Stomach smooth muscle (tissue), 2 donors: ENCODE data around the gene PRKCB.
"Not testable (repeated sequence)": the region's sequence is repeated elsewhere in the genome, so short reads cannot be mapped to it uniquely, and the experiment has no call there.

ENCODE experiments used
- H3K27ac ChIP-seq: one replicate; pipeline ENCODE4 v1.7.0; 2013; ENCODE audit warnings: mild to moderate bottlenecking, low read length, inconsistent platforms
- H3K27me3 ChIP-seq, 2 donors: one replicate each; pipeline ENCODE4 v1.7.0; 2013; ENCODE audit warnings: low read length in 2 of 2; ENCODE audit not compliant: insufficient read depth in 2 of 2, control insufficient read depth in 1 of 2
- H3K36me3 ChIP-seq, 2 donors: one replicate each; pipeline ENCODE4 v1.7.0; 2013; ENCODE audit warnings: low read length in 2 of 2; ENCODE audit not compliant: control insufficient read depth in 2 of 2, insufficient read depth in 2 of 2
- H3K4me1 ChIP-seq: one replicate; pipeline ENCODE4 v1.7.0; 2013; ENCODE audit warnings: low read length; ENCODE audit not compliant: control insufficient read depth, insufficient read depth
- H3K4me3 ChIP-seq, 2 donors: one replicate each; pipeline ENCODE4 v1.7.0; 2013; ENCODE audit warnings: low read length in 2 of 2
- H3K9ac ChIP-seq, 2 donors: one replicate each; pipeline ENCODE4 v1.7.0; 2013; ENCODE audit warnings: low read length in 2 of 2, mild to moderate bottlenecking in 1 of 2
- H3K9me3 ChIP-seq, 2 donors: one replicate each; pipeline ENCODE4 v1.7.0; 2013; ENCODE audit warnings: low read length in 2 of 2; ENCODE audit not compliant: control insufficient read depth in 2 of 2
- donor health status: healthy.
- donor health status: Pancreatic carcinoma.

PRKCB gene

GRCh38 chr16:24005577-24005976 lies 169.8 kb downstream of the PRKCB start:
- Histone ChIP-seq H3K27ac (no peak overlapping the region), H3K36me3 (no peaks in the 10 kb centered on the region), H3K9ac (no peak overlapping the region), H3K4me1 (peaks cover 8% of the 10 kb centered on the region), H3K27me3 (no peaks in the 10 kb centered on the region), H3K4me3 (no peak overlapping the region), H3K9me3 (no peaks in the 10 kb centered on the region)

DNA sequence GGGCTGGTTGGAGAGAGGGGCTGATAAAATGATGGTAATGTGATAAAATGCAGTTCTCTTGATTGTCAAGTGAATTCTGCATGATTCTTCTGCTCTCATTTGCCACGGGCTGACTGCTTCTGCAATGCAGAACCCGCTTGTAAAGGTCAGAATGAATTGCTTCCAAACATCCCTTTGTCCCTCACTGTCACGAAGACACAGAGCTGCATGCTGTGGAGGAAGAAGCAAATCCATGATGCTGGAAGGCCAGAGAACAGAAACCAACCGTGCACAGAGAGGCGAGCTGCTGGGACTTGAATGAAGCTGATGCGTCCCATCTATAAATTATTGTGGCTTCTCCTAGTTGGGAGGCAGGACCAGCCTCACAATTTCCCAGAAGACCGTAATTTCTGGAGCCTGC lies 171.6 kb downstream of the PRKCB start:
- Histone ChIP-seq H3K27me3 (no peaks in the 10 kb centered on the region), H3K27ac (no peak overlapping the region)

GRCh38 chr16:24007934-24008333 lies 172.2 kb downstream of the PRKCB start:
- Histone ChIP-seq H3K4me3 (no peak overlapping the region), H3K4me1 (peaks cover 8% of the 10 kb centered on the region), H3K27me3 (no peaks in the 10 kb centered on the region), H3K36me3 (no peaks in the 10 kb centered on the region), H3K9me3 (no peaks in the 10 kb centered on the region), H3K9ac (no peak overlapping the region), H3K27ac (no peak overlapping the region)

More for the DNA sequence above, 171.6 kb downstream of the PRKCB start:
- Histone ChIP-seq H3K4me3 (no peak overlapping the region), H3K9ac (no peak overlapping the region), H3K36me3 (no peaks in the 10 kb centered on the region), H3K4me1 (peaks cover 8% of the 10 kb centered on the region), H3K9me3 (no peaks in the 10 kb centered on the region)

- H3K36me3 ChIP-seq: no peaks in the 10 kb centered on the region
- H3K9me3 ChIP-seq: no peaks in the 10 kb centered on the region
- peaks cover 8% of the 10 kb centered on the region for H3K4me1 ChIP-seq
- H3K4me3 ChIP-seq: no peak overlapping the region
- H3K27me3 ChIP-seq: no peaks in the 10 kb centered on the region
- H3K9ac ChIP-seq: no peak overlapping the region
- no peak overlapping the region for H3K27ac ChIP-seq
Measured at GRCh38 chr16:24009098-24009497, 173.3 kb downstream of the PRKCB start.

- no peak overlapping the region for H3K27ac ChIP-seq
- peaks cover 8% of the 10 kb centered on the region for H3K4me1 ChIP-seq
- H3K27me3 ChIP-seq: no peaks in the 10 kb centered on the region
- no peak overlapping the region for H3K9ac ChIP-seq
- H3K9me3 ChIP-seq: no peaks in the 10 kb centered on the region
- H3K36me3 ChIP-seq: no peaks in the 10 kb centered on the region
- H3K4me3 ChIP-seq: no peak overlapping the region
Measured at GRCh38 chr16:24009955-24010354, 174.2 kb downstream of the PRKCB start.

- H3K36me3 ChIP-seq: no peaks in the 10 kb centered on the region
- H3K9me3 ChIP-seq: no peaks in the 10 kb centered on the region
- no peaks in the 10 kb centered on the region for H3K27me3 ChIP-seq
- H3K27ac ChIP-seq: no peak overlapping the region
- peaks cover 8% of the 10 kb centered on the region for H3K4me1 ChIP-seq
- no peak overlapping the region for H3K9ac ChIP-seq
- no peak overlapping the region for H3K4me3 ChIP-seq
Measured at GRCh38 chr16:24010440-24011089, 174.8 kb downstream of the PRKCB start.

DNA sequence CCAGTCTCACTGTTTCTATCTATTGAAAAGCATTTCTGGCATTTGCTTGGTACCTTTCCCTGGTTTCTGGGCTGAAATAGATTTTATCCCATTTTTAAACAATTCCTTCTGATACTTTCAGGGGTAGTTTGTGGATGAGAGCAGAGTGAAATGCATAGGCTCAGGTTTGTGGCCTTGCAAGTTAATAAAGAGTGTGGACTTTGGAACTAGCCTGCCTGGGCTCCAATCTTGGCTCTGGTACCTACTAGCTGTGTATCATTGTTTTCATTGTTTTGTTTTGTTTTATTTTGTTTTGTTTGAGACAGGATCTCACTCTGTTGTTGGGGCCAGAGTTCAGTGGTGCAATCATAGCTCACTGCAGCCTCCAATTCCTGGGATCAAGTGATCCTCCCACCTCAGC lies 175.5 kb downstream of the PRKCB start:
- H3K4me1 ChIP-seq: peaks cover 8% of the 10 kb centered on the region
- no peaks in the 10 kb centered on the region for H3K27me3 ChIP-seq
- H3K9ac ChIP-seq: no peak overlapping the region
- H3K4me3 ChIP-seq: no peak overlapping the region
- H3K36me3 ChIP-seq: no peaks in the 10 kb centered on the region
- H3K27ac ChIP-seq: no peak overlapping the region
- no peaks in the 10 kb centered on the region for H3K9me3 ChIP-seq

GRCh38 chr16:24013054-24013636 lies 177.4 kb downstream of the PRKCB start:
- Histone ChIP-seq H3K36me3 (no peaks in the 10 kb centered on the region), H3K27me3 (no peaks in the 10 kb centered on the region), H3K4me3 (no peak overlapping the region), H3K27ac (no peak overlapping the region), H3K9me3 (no peaks in the 10 kb centered on the region), H3K4me1 (peaks cover 7% of the 10 kb centered on the region), H3K9ac (no peak overlapping the region)

DNA sequence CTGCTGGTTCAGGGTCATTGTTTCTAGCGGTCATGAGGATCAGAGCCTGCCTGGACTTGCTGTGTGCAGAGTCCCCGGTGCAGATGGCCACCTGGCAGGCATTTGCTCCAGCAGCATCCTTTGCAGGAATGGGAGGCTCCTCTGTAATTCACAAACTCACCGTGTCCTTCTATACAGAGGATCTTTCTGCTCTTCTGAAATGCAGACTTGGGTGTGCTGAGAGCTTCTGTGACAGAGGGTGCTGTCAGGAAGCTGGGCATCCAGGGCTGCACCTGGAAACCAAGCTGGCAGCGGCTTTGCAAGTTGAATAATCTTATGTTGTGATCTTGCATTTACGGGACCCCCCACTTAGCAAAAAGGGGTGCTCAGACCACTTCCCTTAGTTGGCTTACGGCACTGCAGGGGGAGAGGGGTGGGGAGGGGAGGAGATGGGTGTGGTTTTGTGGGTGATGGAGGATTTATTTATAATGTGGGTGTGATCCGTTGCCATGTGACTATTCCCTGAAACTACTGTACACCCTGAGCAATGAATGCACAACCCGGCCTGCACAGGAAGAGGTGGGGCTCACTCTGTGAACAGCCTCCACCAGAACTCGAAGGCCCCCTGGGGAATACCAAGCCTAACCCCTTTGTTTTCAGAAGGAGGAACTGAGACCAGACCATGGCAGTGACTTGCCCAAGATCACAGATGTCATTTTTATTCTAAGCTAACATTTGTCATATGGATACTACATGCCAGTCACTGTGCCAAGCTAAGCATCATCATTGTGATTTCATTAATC lies 178.3 kb downstream of the PRKCB start:
- Histone ChIP-seq H3K27me3 (no peaks in the 10 kb centered on the region), H3K27ac (no peak overlapping the region), H3K36me3 (no peaks in the 10 kb centered on the region), H3K4me1 (peaks cover 6% of the 10 kb centered on the region), H3K4me3 (no peak overlapping the region), H3K9ac (no peak overlapping the region), H3K9me3 (no peaks in the 10 kb centered on the region)

- H3K4me3 ChIP-seq, H3K36me3 ChIP-seq, H3K9ac ChIP-seq, H3K27me3 ChIP-seq, H3K9me3 ChIP-seq, H3K4me1 ChIP-seq, H3K27ac ChIP-seq: not testable (repeated sequence)
Measured at GRCh38 chr16:24014955-24015354, 179.2 kb downstream of the PRKCB start.

- Histone ChIP-seq H3K4me1 (no peaks in the 10 kb centered on the region), H3K36me3 (no peaks in the 10 kb centered on the region), H3K9me3 (no peaks in the 10 kb centered on the region), H3K27me3 (no peaks in the 10 kb centered on the region), H3K27ac (no peak overlapping the region), H3K4me3 (no peak overlapping the region), H3K9ac (no peak overlapping the region)
Measured at GRCh38 chr16:24015923-24016322, 180.1 kb downstream of the PRKCB start.
